Daoy (cell line): Measurements from ENCODE around the gene LRRC45. TPM values are rescaled to one million over a fixed set of nuclear protein-coding genes. Genes with fewer than 3 reads are reported as not detected.
A peak's percentile ranks its signal among the peaks of the same experiment; 100 is the strongest.
"Not testable (repeated sequence)": the region's sequence is repeated elsewhere in the genome, so short reads cannot be mapped to it uniquely, and the experiment has no call there.

Source experiments
- DNase-seq: peaks from one replicate; pipeline ENCODE4 v3.0.0-alpha.2; 2015; ENCODE audit warnings: low read depth
- total RNA-seq: library from RNA; depleted of rRNA; stranded (reverse); fragments of >200 nt; shearing (Covaris generic); gene quantifications from 2 replicates; pipeline ENCODE4 v1.2.3, GENCODE V29; 2014

Gene LRRC45
- total RNA-seq, 1 experiment from 2014 or later = 23.2 TPM

- no peak for DNase-seq
These were observed 11.4 kb downstream of the LRRC45 start for GRCh38 chr17:82034371-82035011.

GRCh38 chr17:82035488-82035887 lies 12.4 kb downstream of the LRRC45 start:
- no peak for DNase-seq

- no peak for DNase-seq
These were observed 13.0 kb downstream of the LRRC45 start for GRCh38 chr17:82035956-82036633.

- no peak for DNase-seq
These were observed 13.6 kb downstream of the LRRC45 start for GRCh38 chr17:82036634-82037091.

GRCh38 chr17:82037092-82037888 lies 14.2 kb downstream of the LRRC45 start, which contains the start of gene DCXR:
Gene DCXR (minus strand): TSS chr17:82037697. CDS start chr17:82037682, 15 bp downstream.
- DNase-seq = peak; percentile 100

GRCh38 chr17:82037889-82038195 lies 14.7 kb downstream of the LRRC45 start:
- DNase-seq = no peak

- DNase-seq = not testable (repeated sequence)
These were observed 15.8 kb downstream of the LRRC45 start for GRCh38 chr17:82038796-82039409.

- DNase-seq = no peak
These were observed 16.7 kb downstream of the LRRC45 start for GRCh38 chr17:82039695-82040299.

GRCh38 chr17:82041144-82041814 lies 18.2 kb downstream of the LRRC45 start:
- DNase-seq = no peak

- DNase-seq = no peak
These were observed 19.5 kb downstream of the LRRC45 start for GRCh38 chr17:82042649-82043048.

- no peak for DNase-seq
These were observed 20.4 kb downstream of the LRRC45 start for GRCh38 chr17:82043507-82043906.

- no peak for DNase-seq
These were observed 22.9 kb downstream of the LRRC45 start for GRCh38 chr17:82045936-82046484.

- no peak for DNase-seq
These were observed 23.8 kb downstream of the LRRC45 start for GRCh38 chr17:82046903-82047302.

- no peak for DNase-seq
These were observed 24.3 kb downstream of the LRRC45 start for GRCh38 chr17:82047379-82047778.

- peak; percentile 2 for DNase-seq
These were observed 24.9 kb downstream of the LRRC45 start for GRCh38 chr17:82047914-82048570.

- no peak for DNase-seq
These were observed 25.5 kb downstream of the LRRC45 start for GRCh38 chr17:82048571-82048971.

GRCh38 chr17:82049106-82049505 lies 26.0 kb downstream of the LRRC45 start:
- peak; percentile 1 for DNase-seq

- no peak for DNase-seq
These were observed 26.4 kb downstream of the LRRC45 start for GRCh38 chr17:82049521-82049971.

GRCh38 chr17:82050152-82050760 lies 27.2 kb downstream of the LRRC45 start:
- peak; percentile 2 for DNase-seq
